ENCODE results near the gene LRRC15.

LRRC15 gene

DNA sequence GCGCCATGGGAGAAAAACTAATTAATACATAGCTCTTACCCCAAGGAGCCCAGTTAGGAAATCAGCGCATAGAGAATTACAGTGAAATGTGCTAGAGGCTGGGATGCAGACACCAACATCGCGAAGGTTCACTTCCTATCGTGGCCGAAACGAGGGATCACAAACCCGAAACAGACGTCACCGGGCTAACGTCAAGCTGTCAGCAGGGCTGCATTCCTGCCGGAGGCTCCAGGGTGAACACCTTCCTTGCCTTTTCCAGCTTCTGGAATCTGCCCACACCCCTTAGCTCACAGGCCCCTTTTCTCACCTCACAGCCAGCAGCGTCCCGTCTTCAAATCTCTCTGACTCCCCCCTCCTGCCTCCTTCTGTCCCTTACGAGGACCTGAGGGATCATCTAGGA, 16.5 kb upstream of the LRRC15 start:
- H3K27ac ChIP-seq (ENCODE audit: low read length): no peak overlapping the region
- no peak for DNase-seq (ENCODE audit: low read depth, low spot score)
- WGBS (ENCODE audit: insufficient coverage, insufficient read length): no CpG with 5 or more reads among the region's 15 CpGs
- no peaks in the 10 kb centered on the region for H3K9me3 ChIP-seq (ENCODE audit: control insufficient read depth, insufficient read depth, low read length)
- H3K4me3 ChIP-seq (ENCODE audit: low read length): no peak overlapping the region
- H3K36me3 ChIP-seq (ENCODE audit: control insufficient read depth, insufficient read depth, low read length): no peaks in the 10 kb centered on the region
- H3K27me3 ChIP-seq (ENCODE audit: control insufficient read depth, insufficient read depth, low read length): no peaks in the 10 kb centered on the region; the same call in 1 of the 2 replicates
- peaks cover 5% of the 10 kb centered on the region for H3K4me1 ChIP-seq (ENCODE audit: control insufficient read depth, insufficient read depth, low read length)

- no peaks in the 10 kb centered on the region for H3K36me3 ChIP-seq (ENCODE audit: control insufficient read depth, insufficient read depth, low read length)
- H3K9me3 ChIP-seq (ENCODE audit: control insufficient read depth, insufficient read depth, low read length): no peaks in the 10 kb centered on the region
- no CpG with 5 or more reads among the region's 12 CpGs for WGBS (ENCODE audit: insufficient coverage, insufficient read length)
- H3K27ac ChIP-seq (ENCODE audit: low read length): no peak overlapping the region
- peaks cover 7% of the 10 kb centered on the region for H3K4me1 ChIP-seq (ENCODE audit: control insufficient read depth, insufficient read depth, low read length)
- no peak for DNase-seq (ENCODE audit: low read depth, low spot score)
- H3K27me3 ChIP-seq (ENCODE audit: control insufficient read depth, insufficient read depth, low read length): no peaks in the 10 kb centered on the region; the same call in 1 of the 2 replicates
- H3K4me3 ChIP-seq (ENCODE audit: low read length): no peak overlapping the region
Measured at GRCh38 chr3:194384569-194385001, 15.0 kb upstream of the LRRC15 start.

GRCh38 chr3:194384156-194384555, 14.6 kb upstream of the LRRC15 start:
- Histone ChIP-seq H3K27me3 (ENCODE audit: control insufficient read depth, insufficient read depth, low read length) (no peaks in the 10 kb centered on the region), H3K36me3 (ENCODE audit: control insufficient read depth, insufficient read depth, low read length) (no peaks in the 10 kb centered on the region), H3K4me1 (ENCODE audit: control insufficient read depth, insufficient read depth, low read length) (peaks cover 7% of the 10 kb centered on the region), H3K9me3 (ENCODE audit: control insufficient read depth, insufficient read depth, low read length) (no peaks in the 10 kb centered on the region), H3K4me3 (ENCODE audit: low read length) (no peak overlapping the region), H3K27ac (ENCODE audit: low read length) (no peak overlapping the region)
- no peak for DNase-seq (ENCODE audit: low read depth, low spot score)
- WGBS (ENCODE audit: insufficient coverage, insufficient read length): no CpG with 5 or more reads among the region's 6 CpGs

GRCh38 chr3:194383276-194383940, 13.9 kb upstream of the LRRC15 start:
- Histone ChIP-seq H3K36me3 (ENCODE audit: control insufficient read depth, insufficient read depth, low read length) (no peaks in the 10 kb centered on the region), H3K27me3 (ENCODE audit: control insufficient read depth, insufficient read depth, low read length) (no peaks in the 10 kb centered on the region), H3K4me3 (ENCODE audit: low read length) (no peak overlapping the region), H3K9me3 (ENCODE audit: control insufficient read depth, insufficient read depth, low read length) (no peaks in the 10 kb centered on the region), H3K27ac (ENCODE audit: low read length) (no peak overlapping the region), H3K4me1 (ENCODE audit: control insufficient read depth, insufficient read depth, low read length) (peaks cover 7% of the 10 kb centered on the region)
- DNase-seq (ENCODE audit: low read depth, low spot score): no peak
- WGBS (ENCODE audit: insufficient coverage, insufficient read length): no CpG with 5 or more reads among the region's 14 CpGs

- WGBS (ENCODE audit: insufficient coverage, insufficient read length): no CpG with 5 or more reads among the region's 9 CpGs
- Histone ChIP-seq H3K4me1 (ENCODE audit: control insufficient read depth, insufficient read depth, low read length) (peaks cover 7% of the 10 kb centered on the region), H3K27ac (ENCODE audit: low read length) (no peak overlapping the region), H3K9me3 (ENCODE audit: control insufficient read depth, insufficient read depth, low read length) (no peaks in the 10 kb centered on the region), H3K27me3 (ENCODE audit: control insufficient read depth, insufficient read depth, low read length) (no peaks in the 10 kb centered on the region), H3K36me3 (ENCODE audit: control insufficient read depth, insufficient read depth, low read length) (no peaks in the 10 kb centered on the region), H3K4me3 (ENCODE audit: low read length) (no peak overlapping the region)
- no peak for DNase-seq (ENCODE audit: low read depth, low spot score)
Measured at GRCh38 chr3:194382892-194383223, 13.3 kb upstream of the LRRC15 start.

GRCh38 chr3:194382196-194382891, 12.8 kb upstream of the LRRC15 start:
- Histone ChIP-seq H3K4me1 (ENCODE audit: control insufficient read depth, insufficient read depth, low read length) (peaks cover 7% of the 10 kb centered on the region), H3K9me3 (ENCODE audit: control insufficient read depth, insufficient read depth, low read length) (no peaks in the 10 kb centered on the region), H3K4me3 (ENCODE audit: low read length) (no peak overlapping the region), H3K27ac (ENCODE audit: low read length) (no peak overlapping the region), H3K27me3 (ENCODE audit: control insufficient read depth, insufficient read depth, low read length) (no peaks in the 10 kb centered on the region), H3K36me3 (ENCODE audit: control insufficient read depth, insufficient read depth, low read length) (no peaks in the 10 kb centered on the region)
- WGBS (ENCODE audit: insufficient coverage, insufficient read length): no CpG with 5 or more reads among the region's 20 CpGs
- no peak for DNase-seq (ENCODE audit: low read depth, low spot score)

DNA sequence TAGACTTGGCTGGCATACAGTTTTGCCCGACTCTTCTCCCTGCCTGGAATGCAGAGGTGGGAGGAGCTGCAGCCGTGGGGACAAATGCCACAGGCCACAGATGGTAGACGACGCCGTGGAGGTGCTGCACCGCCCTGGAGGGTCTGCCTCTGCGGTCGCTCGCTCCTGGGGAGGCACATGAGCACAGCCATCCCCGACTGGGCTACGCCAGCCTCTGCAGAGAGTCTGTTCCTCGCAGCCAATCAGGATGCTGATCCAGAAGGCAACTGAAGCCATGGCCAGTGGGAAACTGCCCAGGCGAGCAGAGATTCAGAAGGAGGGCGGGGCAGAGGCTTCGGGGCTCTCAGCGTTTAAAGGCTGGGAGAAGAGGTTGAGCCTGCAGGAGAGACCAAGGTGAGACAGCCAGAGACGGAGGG, 11.9 kb upstream of the LRRC15 start:
- Histone ChIP-seq H3K9me3 (ENCODE audit: control insufficient read depth, insufficient read depth, low read length) (no peaks in the 10 kb centered on the region), H3K4me1 (ENCODE audit: control insufficient read depth, insufficient read depth, low read length) (peaks cover 7% of the 10 kb centered on the region), H3K4me3 (ENCODE audit: low read length) (no peak overlapping the region), H3K27me3 (ENCODE audit: control insufficient read depth, insufficient read depth, low read length) (no peaks in the 10 kb centered on the region), H3K27ac (ENCODE audit: low read length) (no peak overlapping the region), H3K36me3 (ENCODE audit: control insufficient read depth, insufficient read depth, low read length) (no peaks in the 10 kb centered on the region)
- no peak for DNase-seq (ENCODE audit: low read depth, low spot score)
- no CpG with 5 or more reads among the region's 17 CpGs for WGBS (ENCODE audit: insufficient coverage, insufficient read length)

GRCh38 chr3:194380326-194380725, 10.8 kb upstream of the LRRC15 start:
- DNase-seq (ENCODE audit: low read depth, low spot score): no peak
- peaks cover 7% of the 10 kb centered on the region for H3K4me1 ChIP-seq (ENCODE audit: control insufficient read depth, insufficient read depth, low read length)
- H3K9me3 ChIP-seq (ENCODE audit: control insufficient read depth, insufficient read depth, low read length): no peaks in the 10 kb centered on the region
- no peaks in the 10 kb centered on the region for H3K36me3 ChIP-seq (ENCODE audit: control insufficient read depth, insufficient read depth, low read length)
- H3K27me3 ChIP-seq (ENCODE audit: control insufficient read depth, insufficient read depth, low read length): no peaks in the 10 kb centered on the region
- no CpG with 5 or more reads among the region's 7 CpGs for WGBS (ENCODE audit: insufficient coverage, insufficient read length)
- no peak overlapping the region for H3K27ac ChIP-seq (ENCODE audit: low read length)
- H3K4me3 ChIP-seq (ENCODE audit: low read length): no peak overlapping the region

DNA sequence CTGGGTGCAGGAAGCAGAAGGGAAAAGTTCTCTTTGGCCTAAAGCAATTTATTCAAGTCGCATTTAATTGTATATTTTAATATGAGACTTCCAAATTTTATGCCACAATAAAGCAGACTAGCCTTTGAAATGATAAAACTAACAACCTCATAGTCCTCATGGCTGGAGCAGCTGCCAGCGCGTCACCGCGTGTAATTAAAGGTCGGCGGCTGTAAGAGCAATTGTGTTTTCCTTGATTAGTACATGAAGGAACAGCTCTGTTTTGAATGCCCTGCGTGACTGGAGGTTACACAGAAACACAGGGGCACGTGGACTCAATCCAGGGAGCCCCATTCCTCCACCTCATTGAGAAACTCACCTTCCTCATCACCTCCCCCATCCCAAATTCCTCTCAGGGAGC, 10.1 kb upstream of the LRRC15 start:
- no peaks in the 10 kb centered on the region for H3K27me3 ChIP-seq (ENCODE audit: control insufficient read depth, insufficient read depth, low read length)
- H3K27ac ChIP-seq (ENCODE audit: low read length): no peak overlapping the region
- no peaks in the 10 kb centered on the region for H3K9me3 ChIP-seq (ENCODE audit: control insufficient read depth, insufficient read depth, low read length)
- H3K4me3 ChIP-seq (ENCODE audit: low read length): no peak overlapping the region
- no peak for DNase-seq (ENCODE audit: low read depth, low spot score)
- no peaks in the 10 kb centered on the region for H3K36me3 ChIP-seq (ENCODE audit: control insufficient read depth, insufficient read depth, low read length)
- no CpG with 5 or more reads among the region's 9 CpGs for WGBS (ENCODE audit: insufficient coverage, insufficient read length)
- peaks cover 7% of the 10 kb centered on the region for H3K4me1 ChIP-seq (ENCODE audit: control insufficient read depth, insufficient read depth, low read length)

DNA sequence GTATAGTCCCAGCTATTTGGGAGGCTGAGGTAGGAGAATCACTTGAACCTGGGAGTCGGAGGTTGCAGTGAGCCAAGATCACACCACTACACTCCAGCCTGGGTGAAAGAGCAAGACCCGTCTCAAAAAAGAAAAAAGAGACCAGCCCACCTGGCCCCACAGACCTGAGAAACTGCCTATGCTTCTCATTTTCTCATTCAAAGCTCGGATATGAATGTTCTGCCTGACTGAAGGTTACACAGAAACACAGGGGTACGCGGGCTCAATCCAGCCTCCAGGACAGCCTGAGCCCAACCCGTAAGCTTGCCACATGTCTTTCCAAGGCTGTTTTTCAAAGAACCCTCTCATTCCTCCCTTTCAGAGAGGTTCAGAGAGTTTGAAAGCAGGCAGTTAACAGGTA, 9.7 kb upstream of the LRRC15 start:
- Histone ChIP-seq H3K27me3 (ENCODE audit: control insufficient read depth, insufficient read depth, low read length) (no peaks in the 10 kb centered on the region), H3K4me1 (ENCODE audit: control insufficient read depth, insufficient read depth, low read length) (peaks cover 7% of the 10 kb centered on the region), H3K27ac (ENCODE audit: low read length) (no peak overlapping the region), H3K4me3 (ENCODE audit: low read length) (no peak overlapping the region), H3K36me3 (ENCODE audit: control insufficient read depth, insufficient read depth, low read length) (no peaks in the 10 kb centered on the region), H3K9me3 (ENCODE audit: control insufficient read depth, insufficient read depth, low read length) (no peaks in the 10 kb centered on the region)
- no peak for DNase-seq (ENCODE audit: low read depth, low spot score)
- no CpG with 5 or more reads among the region's 6 CpGs for WGBS (ENCODE audit: insufficient coverage, insufficient read length)

GRCh38 chr3:194377708-194378107, 8.2 kb upstream of the LRRC15 start:
- Histone ChIP-seq H3K27ac (ENCODE audit: low read length) (no peak overlapping the region), H3K27me3 (ENCODE audit: control insufficient read depth, insufficient read depth, low read length) (no peaks in the 10 kb centered on the region), H3K9me3 (ENCODE audit: control insufficient read depth, insufficient read depth, low read length) (no peaks in the 10 kb centered on the region), H3K4me3 (ENCODE audit: low read length) (no peak overlapping the region), H3K36me3 (ENCODE audit: control insufficient read depth, insufficient read depth, low read length) (no peaks in the 10 kb centered on the region), H3K4me1 (ENCODE audit: control insufficient read depth, insufficient read depth, low read length) (peaks cover 3% of the 10 kb centered on the region; the same call in 1 of the 2 replicates)
- no CpG with 5 or more reads among the region's 1 CpG for WGBS (ENCODE audit: insufficient coverage, insufficient read length)
- no peak for DNase-seq (ENCODE audit: low read depth, low spot score)

Data from iPS DF 6.9 (cell line).